Renal pelvis (tissue), 4 donors: ENCODE measurements around the gene ARHGAP22. TPM values are rescaled to one million over a fixed set of nuclear protein-coding genes. Genes with fewer than 3 reads are reported as not detected.

Source experiments
- DNase-seq: peaks from one replicate; pipeline ENCODE4 v3.0.0-alpha.2; 2013
- polyA plus RNA-seq, 3 donors: library from polyadenylated mRNA; unstranded; fragments of 120-200 nt; gene quantifications; one replicate each; pipeline ENCODE4 v1.2.1, GENCODE V29; 2013; ENCODE audit not compliant: insufficient read length in 3 of 3

Gene ARHGAP22
- polyA plus RNA-seq, 3 donors = 1.2 to 1.8 (median 1.7) TPM

- no peak for DNase-seq
Measured at GRCh38 chr10:48463318-48464003, 141.4 kb downstream of the ARHGAP22 start.

- no peak for DNase-seq
Measured at GRCh38 chr10:48462482-48463020, 142.3 kb downstream of the ARHGAP22 start.

- no peak for DNase-seq
Measured at GRCh38 chr10:48461623-48462481, 143.0 kb downstream of the ARHGAP22 start.

- DNase-seq = no peak
Measured at GRCh38 chr10:48460182-48460581, 144.7 kb downstream of the ARHGAP22 start.

- DNase-seq = no peak
Measured at GRCh38 chr10:48459270-48460150, 145.4 kb downstream of the ARHGAP22 start.

GRCh38 chr10:48458662-48459048 is 146.2 kb downstream of the ARHGAP22 start:
- no peak for DNase-seq

- DNase-seq = no peak
Measured at GRCh38 chr10:48457949-48458661, 146.8 kb downstream of the ARHGAP22 start.

- no peak for DNase-seq
Measured at GRCh38 chr10:48456808-48457761, 147.8 kb downstream of the ARHGAP22 start.

GRCh38 chr10:48456361-48456804 is 148.5 kb downstream of the ARHGAP22 start:
- DNase-seq = peak; percentile 56

- no peak for DNase-seq
Measured at GRCh38 chr10:48455392-48456151, 149.3 kb downstream of the ARHGAP22 start.

- no peak for DNase-seq
Measured at GRCh38 chr10:48455055-48455391, 149.8 kb downstream of the ARHGAP22 start.

GRCh38 chr10:48454302-48455054 is 150.4 kb downstream of the ARHGAP22 start:
- no peak for DNase-seq

- DNase-seq = no peak
Measured at GRCh38 chr10:48453451-48454301, 151.2 kb downstream of the ARHGAP22 start.

GRCh38 chr10:48452879-48453412 is 151.9 kb downstream of the ARHGAP22 start:
- DNase-seq = no peak

GRCh38 chr10:48451969-48452878 is 152.6 kb downstream of the ARHGAP22 start:
- no peak for DNase-seq
